Lung (tissue), 12 donors: ENCODE results near the gene SSX2IP. TPM values are rescaled to one million over a fixed set of nuclear protein-coding genes. Genes with fewer than 3 reads are reported as not detected.

Source experiments
- ATAC-seq: fragments of 200-7000 bp; cut with Tn5 transposase; one replicate; pipeline ENCODE4 v1.9.1; 2020; ENCODE audit warnings: moderate number of reproducible peaks; ENCODE audit not compliant: insufficient read depth, low FRiP score
- DNase-seq, 3 donors: peaks; one replicate each; pipeline ENCODE4 v3.0.0-alpha.2; 2013 to 2017
- H3K27ac ChIP-seq, 2 donors: one replicate each; pipeline ENCODE4 v1.5.1; 2013; ENCODE audit warnings: mild to moderate bottlenecking in 2 of 2, moderate library complexity in 2 of 2, control low read depth in 1 of 2, inconsistent platforms in 1 of 2, low read depth in 1 of 2, low read length in 1 of 2
- H3K27me3 ChIP-seq, 3 donors: one replicate each; pipeline ENCODE4 v1.5.1; 2013; ENCODE audit warnings: low read length in 2 of 3; ENCODE audit not compliant: control insufficient read depth in 3 of 3, insufficient read depth in 3 of 3
- H3K36me3 ChIP-seq, 4 donors: one replicate each; pipeline ENCODE4 v1.5.1; 2013; ENCODE audit warnings: low read length in 4 of 4, mild to moderate bottlenecking in 1 of 4, moderate library complexity in 1 of 4; ENCODE audit not compliant: control insufficient read depth in 4 of 4, insufficient read depth in 4 of 4
- H3K4me1 ChIP-seq, 5 donors: one replicate each; pipeline ENCODE4 v1.5.1; 2013; ENCODE audit warnings: low read length in 5 of 5, mild to moderate bottlenecking in 2 of 5, moderate library complexity in 1 of 5; ENCODE audit not compliant: control insufficient read depth in 5 of 5, insufficient read depth in 5 of 5
- H3K4me3 ChIP-seq: one replicate; pipeline ENCODE4 v1.5.1; 2013; ENCODE audit warnings: mild to moderate bottlenecking, control low read depth, moderate library complexity
- H3K9ac ChIP-seq, 2 donors: one replicate each; pipeline ENCODE4 v1.5.1; 2013; ENCODE audit warnings: low read length in 2 of 2, control low read depth in 1 of 2; ENCODE audit not compliant: insufficient read depth in 1 of 2
- H3K9me3 ChIP-seq, 4 donors: one replicate each; pipeline ENCODE4 v1.5.1; 2013; ENCODE audit warnings: low read length in 3 of 4, mild to moderate bottlenecking in 1 of 4, moderate library complexity in 1 of 4; ENCODE audit not compliant: control insufficient read depth in 4 of 4, insufficient read depth in 3 of 4
- CTCF ChIP-seq: IDR thresholded peaks from 2 replicates; pipeline ENCODE4 v1.5.1; 2012; ENCODE audit warnings: mild to moderate bottlenecking; ENCODE audit errors: control extremely low read depth, extremely low read depth
- WGBS, 2 donors: extraction: QIAGEN DNeasy Blood & Tissue Kit; methylation state at CpG; one replicate each; pipeline ENCODE4 v1.1.7; 2013; 5-methylcytosine and 5-hydroxymethylcytosine counted together
- polyA plus RNA-seq, 2 donors: library from polyadenylated mRNA; stranded (reverse); fragments of 200-250 nt; gene quantifications; one replicate each; pipeline ENCODE4 v1.2.1, GENCODE V29; 2013
- total RNA-seq, 2 donors: library from RNA; depleted of rRNA in 1 of 2; stranded (reverse); fragments of >200 nt in 1 of 2; gene quantifications; one replicate each; pipeline ENCODE4 v1.2.1, GENCODE V29; 2014 to 2021
- donor health status: control.
- donor health status: control.
- donor health status: Bipolar disorder and iron deficiency.
- donor health status: healthy.
- donor health status: DM: yes; HTN: yes; CAD: no.

The SSX2IP gene
- total and polyA plus RNA-seq, 4 donors: 2.7 to 12.1 (median 5.1) TPM

GRCh38 chr1:84672080-84672854 lies 18.0 kb downstream of the SSX2IP start:
- Histone ChIP-seq H3K4me3 (no peak overlapping the region), H3K27ac (no peak overlapping the region), H3K27me3 (no peaks in the 10 kb centered on the region), H3K4me1 (no peaks in the 10 kb centered on the region), H3K9ac (no peak overlapping the region), H3K36me3 (no peaks in the 10 kb centered on the region), H3K9me3 (no peaks in the 10 kb centered on the region)
- no peak for TF ChIP-seq CTCF
- DNase-seq (no peak), ATAC-seq (no peak)
- WGBS, 2 donors: 85 to 89% methylated on average over 3 of the region's 3 CpGs

GRCh38 chr1:84669831-84670230 lies 20.4 kb downstream of the SSX2IP start:
- ATAC-seq: no peak
- H3K4me1 ChIP-seq: no peaks in the 10 kb centered on the region
- H3K9me3 ChIP-seq: no peaks in the 10 kb centered on the region
- no peak overlapping the region for H3K9ac ChIP-seq
- no peaks in the 10 kb centered on the region for H3K27me3 ChIP-seq
- no peak overlapping the region for H3K27ac ChIP-seq
- no peak overlapping the region for H3K4me3 ChIP-seq
- WGBS, 2 donors: 64 to 75% methylated on average over 2 of the region's 2 CpGs
- TF ChIP-seq CTCF: no peak
- no peaks in the 10 kb centered on the region for H3K36me3 ChIP-seq
- DNase-seq: no peak

- Histone ChIP-seq H3K4me1 (no peaks in the 10 kb centered on the region), H3K9me3 (no peaks in the 10 kb centered on the region), H3K36me3 (no peaks in the 10 kb centered on the region), H3K4me3 (no peak overlapping the region), H3K27me3 (no peaks in the 10 kb centered on the region), H3K27ac (no peak overlapping the region), H3K9ac (no peak overlapping the region)
- DNase-seq (peak in 2 of 3 donors; percentile 5 to 18), ATAC-seq (no peak)
- no peak for TF ChIP-seq CTCF
- WGBS, 2 donors: 95 to 100% methylated on average over 1 of the region's 1 CpG
These were observed 22.1 kb downstream of the SSX2IP start for GRCh38 chr1:84668185-84668584.
